Psoas muscle (tissue), 8 donors: ENCODE measurements around the gene ZBTB7B. TPM values are rescaled to one million over a fixed set of nuclear protein-coding genes. Genes with fewer than 3 reads are reported as not detected.
A peak's percentile ranks its signal among the peaks of the same experiment; 100 is the strongest.

Source experiments
- ATAC-seq, 4 donors: fragments of 200-7000 bp; cut with Tn5 transposase; one replicate each; pipeline ENCODE4 v1.9.1; 2020; ENCODE audit warnings: moderate library complexity in 3 of 4, mild to moderate bottlenecking in 2 of 4
- DNase-seq, 2 donors: peaks; one replicate each; pipeline ENCODE4 v3.0.0-alpha.2; 2020
- H3K27ac ChIP-seq: fragments of 200-600 bp; one replicate; pipeline ENCODE4 v1.8.0; 2022
- H3K27me3 ChIP-seq, 3 donors: fragments of 200-600 bp in 1 of 3; one replicate each; pipeline versions ENCODE4 v1.6.1 to v1.8.0; 2013 to 2022; ENCODE audit warnings: low read length in 2 of 3, mild to moderate bottlenecking in 2 of 3, moderate library complexity in 1 of 3; ENCODE audit not compliant: insufficient read depth in 3 of 3
- H3K36me3 ChIP-seq, 2 donors: fragments of 200-600 bp in 1 of 2; one replicate each; pipeline versions ENCODE4 v1.6.1 to v1.8.0; 2013 to 2022; ENCODE audit warnings: low read depth in 1 of 2, mild to moderate bottlenecking in 1 of 2, moderate library complexity in 1 of 2; ENCODE audit not compliant: insufficient read depth in 1 of 2
- H3K4me1 ChIP-seq: fragments of 200-600 bp; one replicate; pipeline ENCODE4 v1.8.0; 2022
- H3K4me3 ChIP-seq: fragments of 200-600 bp; one replicate; pipeline ENCODE4 v1.8.0; 2022; ENCODE audit warnings: mild to moderate bottlenecking
- H3K9me3 ChIP-seq: fragments of 200-600 bp; one replicate; pipeline ENCODE4 v1.8.0; 2022
- WGBS, 3 donors: extraction: QIAGEN DNeasy Blood & Tissue Kit; methylation state at CpG; one replicate each; pipeline versions ENCODE4 v1.1.6 to v1.1.7; 2013; 5-methylcytosine and 5-hydroxymethylcytosine counted together
- intact Hi-C, 2 donors: fragments of 100-400 bp; cut with DNase I; formaldehyde crosslinking; loops; one replicate each; pipeline versions ENCODE4 v1.11.0 to v1.14.2; 2022
- polyA plus RNA-seq, 3 donors: library from polyadenylated mRNA; stranded (reverse); fragments of 200-250 nt; gene quantifications; one replicate each; pipeline ENCODE4 v1.2.3, GENCODE V29; 2013
- total RNA-seq, 4 donors: library from RNA; stranded (reverse); fragmentation: NEBNext Ultra II Directional in 2 of 4; extraction: Animal tissue kit (Norgen Biotek cat#: 25700) in 2 of 4; gene quantifications; one replicate each; pipeline versions ENCODE4 v1.2.1 to v1.2.4, GENCODE V29; 2021 to 2023
- TF ChIP-seq, protein P1 (sequence below): fragments of 200-600 bp; IDR thresholded peaks from one replicate; pipeline ENCODE4 v1.8.0; 2022; ENCODE audit warnings: antibody characterized with exemption
- donor health status: healthy with polysubstance abuse.
- donor health status: DM: no; HTN: no; CAD: no; lungs with moderate emphysema.
- donor health status: Bipolar disorder and iron deficiency.
- donor health status: healthy.
- donor health status: DM: yes; HTN: yes; CAD: no.
- donor health status: DM: no; HTN: no; CAD: no.
- donor health status: DM: no; HTN: no; CAD: no.
- donor health status: DM: yes; HTN: yes; CAD: no.

ZBTB7B gene
- total and polyA plus RNA-seq, 7 donors = 20.2 to 97.9 (median 55.5) TPM

GRCh38 chr1:155003766-155004351 lies 1.3 kb downstream of the ZBTB7B start:
- 0 to 1% (median 1%) methylated on average over 30 to 34 of the region's 34 CpGs for WGBS, 3 donors
- no peaks in the 10 kb centered on the region for H3K27me3 ChIP-seq
- TF ChIP-seq, protein P1, sequence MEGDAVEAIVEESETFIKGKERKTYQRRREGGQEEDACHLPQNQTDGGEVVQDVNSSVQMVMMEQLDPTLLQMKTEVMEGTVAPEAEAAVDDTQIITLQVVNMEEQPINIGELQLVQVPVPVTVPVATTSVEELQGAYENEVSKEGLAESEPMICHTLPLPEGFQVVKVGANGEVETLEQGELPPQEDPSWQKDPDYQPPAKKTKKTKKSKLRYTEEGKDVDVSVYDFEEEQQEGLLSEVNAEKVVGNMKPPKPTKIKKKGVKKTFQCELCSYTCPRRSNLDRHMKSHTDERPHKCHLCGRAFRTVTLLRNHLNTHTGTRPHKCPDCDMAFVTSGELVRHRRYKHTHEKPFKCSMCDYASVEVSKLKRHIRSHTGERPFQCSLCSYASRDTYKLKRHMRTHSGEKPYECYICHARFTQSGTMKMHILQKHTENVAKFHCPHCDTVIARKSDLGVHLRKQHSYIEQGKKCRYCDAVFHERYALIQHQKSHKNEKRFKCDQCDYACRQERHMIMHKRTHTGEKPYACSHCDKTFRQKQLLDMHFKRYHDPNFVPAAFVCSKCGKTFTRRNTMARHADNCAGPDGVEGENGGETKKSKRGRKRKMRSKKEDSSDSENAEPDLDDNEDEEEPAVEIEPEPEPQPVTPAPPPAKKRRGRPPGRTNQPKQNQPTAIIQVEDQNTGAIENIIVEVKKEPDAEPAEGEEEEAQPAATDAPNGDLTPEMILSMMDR = no peak
- DNase-seq (peak; percentile 86 to 91), ATAC-seq (peak; percentile 37 to 39 (median 38))
- H3K36me3 ChIP-seq = no peaks in the 10 kb centered on the region
- peak overlapping the region; percentile 78 for H3K4me3 ChIP-seq
- H3K4me1 ChIP-seq = peaks cover 58% of the 10 kb centered on the region
- H3K9me3 ChIP-seq = no peaks in the 10 kb centered on the region
- peak overlapping the region; percentile 94 for H3K27ac ChIP-seq
- intact Hi-C loops = loop anchor here (2.0 to 5.0 kb wide), 3 partner anchors 13 to 42 kb away; partner anchors contain the start of genes CKS1B (in 1 of the 2) and PYGO2 (in 1 of the 2)

DNA sequence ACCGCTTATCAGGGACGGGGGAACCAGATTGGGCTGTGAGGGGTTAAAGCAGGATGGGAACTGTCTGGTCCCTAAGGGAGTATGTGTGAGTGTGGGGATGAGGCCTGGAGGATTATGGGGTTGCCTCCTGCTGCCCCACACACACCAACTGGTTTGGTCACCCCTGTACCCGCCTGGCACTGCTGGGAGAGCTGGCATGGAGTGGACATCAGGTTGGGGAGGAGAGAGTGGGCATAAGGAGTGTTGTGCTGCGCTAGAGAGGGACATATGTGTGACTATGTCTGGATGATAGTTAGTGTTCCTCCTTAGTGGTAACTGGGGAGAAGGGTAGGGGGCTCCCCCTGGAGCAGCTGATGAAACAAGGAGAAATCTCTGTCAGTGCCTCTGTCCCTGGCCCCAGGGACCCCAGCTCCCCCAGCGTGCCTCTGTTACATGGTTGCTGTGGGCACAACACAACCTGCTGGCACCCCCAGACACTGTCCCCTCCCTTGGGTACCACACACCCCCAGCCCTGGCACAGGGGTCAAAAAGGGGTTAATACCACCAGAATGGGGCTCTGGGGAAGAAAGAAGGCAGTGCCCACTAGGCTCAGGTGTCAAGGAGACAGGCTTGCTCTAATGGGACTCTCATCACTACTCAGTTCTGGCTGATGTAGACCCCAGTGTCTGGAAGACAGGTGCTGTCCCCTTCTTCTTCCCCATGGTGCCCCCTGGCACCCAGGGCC lies 1.9 kb downstream of the ZBTB7B start:
- Histone ChIP-seq H3K9me3 (no peaks in the 10 kb centered on the region), H3K4me1 (peaks cover 57% of the 10 kb centered on the region), H3K36me3 (no peaks in the 10 kb centered on the region), H3K27me3 (no peaks in the 10 kb centered on the region), H3K27ac (peak overlapping the region; percentile 94), H3K4me3 (peak overlapping the region; percentile 78)
- WGBS, 3 donors = 23 to 43% (median 26%) methylated on average over 5 of the region's 5 CpGs
- intact Hi-C loops = loop anchor here in 1 of 2 donors (5.0 kb wide), 1 partner anchor 42 kb away; the partner anchor contains the start of gene PYGO2
- TF ChIP-seq, protein P1 = no peak
- ATAC-seq (no peak), DNase-seq (no peak)

DNA sequence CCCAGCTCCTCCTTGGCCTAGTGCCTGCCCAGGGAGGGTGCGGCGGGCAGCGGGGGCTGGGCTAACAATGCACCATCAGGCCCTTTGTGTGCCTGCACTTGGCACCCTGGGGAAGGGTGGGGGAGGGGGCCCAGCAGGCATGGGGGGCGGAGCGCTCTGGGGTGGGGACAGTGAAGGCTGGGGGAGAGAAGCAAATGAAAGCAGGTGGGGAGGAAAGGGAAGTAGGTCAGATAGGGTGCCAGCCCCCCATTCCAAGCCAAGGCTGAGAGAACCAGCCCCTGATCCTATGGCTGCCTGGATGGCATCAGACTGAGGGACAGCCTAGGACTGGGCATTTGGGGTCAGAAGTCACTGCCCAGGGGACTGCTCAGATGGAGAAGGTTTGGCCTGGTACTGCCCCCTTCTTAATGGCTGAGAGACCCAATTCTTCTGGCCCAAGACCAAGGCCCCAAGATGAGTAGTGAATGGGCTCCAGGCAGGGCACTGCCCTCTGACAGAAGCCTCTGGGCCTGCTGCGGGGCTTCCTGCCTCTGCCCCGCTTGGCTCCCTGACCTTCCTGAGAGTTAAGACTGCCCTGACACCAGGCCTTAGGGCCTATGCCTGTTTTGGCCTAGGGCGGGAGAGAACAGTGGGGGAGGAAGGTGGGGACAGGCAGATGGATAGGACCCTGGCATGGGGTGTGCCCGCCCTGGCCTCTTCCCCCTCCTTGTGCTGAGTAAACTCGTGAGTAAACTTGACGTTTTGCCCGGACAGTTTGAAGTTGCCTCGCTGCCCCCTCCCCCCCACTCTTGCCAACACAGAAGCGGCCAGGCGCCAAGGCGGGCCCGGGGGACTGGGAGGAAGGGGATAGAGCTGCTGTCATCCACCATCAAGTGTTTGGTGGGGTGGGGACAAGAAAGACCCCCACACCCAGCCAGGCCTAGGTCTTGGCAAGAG lies 2.7 kb downstream of the ZBTB7B start:
- ATAC-seq = peak; percentile 4 to 29 (median 18)
- peak; percentile 76 to 87 for DNase-seq
- no peaks in the 10 kb centered on the region for H3K36me3 ChIP-seq
- H3K27me3 ChIP-seq = no peaks in the 10 kb centered on the region
- WGBS, 3 donors = 31 to 33% (median 32%) methylated on average over 14 to 17 of the region's 17 CpGs
- H3K4me1 ChIP-seq = peaks cover 51% of the 10 kb centered on the region
- intact Hi-C loops = no loop called here
- TF ChIP-seq, protein P1 = no peak
- H3K27ac ChIP-seq = peak overlapping the region; percentile 94
- peak overlapping the region; percentile 78 for H3K4me3 ChIP-seq
- no peaks in the 10 kb centered on the region for H3K9me3 ChIP-seq

DNA sequence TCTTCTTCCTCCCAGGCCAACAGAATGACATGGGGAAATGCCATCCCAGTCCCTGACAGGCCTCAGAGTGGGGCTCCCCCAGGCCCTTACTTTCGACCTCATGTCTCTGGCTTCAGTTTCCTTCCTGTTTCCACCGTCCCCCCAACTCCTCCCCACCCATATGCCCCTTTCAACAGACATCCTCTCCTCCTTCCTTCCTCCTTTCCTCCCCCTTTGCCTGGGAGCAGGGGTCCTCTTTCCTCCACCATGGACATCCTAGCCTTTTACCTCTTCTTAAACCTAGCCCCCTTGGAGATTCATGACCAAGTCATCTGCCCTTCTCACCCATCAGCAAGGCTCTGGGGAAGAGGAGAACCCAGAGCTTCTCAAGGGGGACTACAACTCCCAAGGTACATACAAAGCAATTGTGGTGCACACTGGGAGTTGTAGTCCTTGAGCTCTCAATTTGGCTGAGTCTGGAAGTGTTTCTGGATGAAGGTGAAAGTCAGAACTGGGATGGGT lies 4.0 kb downstream of the ZBTB7B start:
- Histone ChIP-seq H3K27ac (peak overlapping the region; percentile 94), H3K4me1 (peaks cover 61% of the 10 kb centered on the region), H3K9me3 (no peaks in the 10 kb centered on the region), H3K4me3 (peak overlapping the region; percentile 62), H3K27me3 (no peaks in the 10 kb centered on the region), H3K36me3 (no peaks in the 10 kb centered on the region)
- ATAC-seq (no peak), DNase-seq (no peak)
- TF ChIP-seq, protein P1 = no peak
- intact Hi-C loops = no loop called here
- WGBS, 3 donors = 41 to 47% (median 43%) methylated on average over 2 of the region's 2 CpGs
